Dermis microvascular lymphatic vessel endothelial cell (primary cell): ENCODE results near the gene CCND3. TPM values are rescaled to one million over a fixed set of nuclear protein-coding genes. Genes with fewer than 3 reads are reported as not detected.

Experiments
- DNase-seq, 2 donors: peaks; one replicate each; pipeline versions ENCODE4 v3.0.0 to v3.0.0-alpha.2; 2010; ENCODE audit warnings: low read depth in 2 of 2
- total RNA-seq: library from RNA; depleted of rRNA; stranded (reverse); fragments of >200 nt; gene quantifications from 2 replicates; pipeline ENCODE4 v1.2.1, GENCODE V29; 2014

The CCND3 gene
- 31.3 and 55.6 TPM in 2 replicates for total RNA-seq

DNA sequence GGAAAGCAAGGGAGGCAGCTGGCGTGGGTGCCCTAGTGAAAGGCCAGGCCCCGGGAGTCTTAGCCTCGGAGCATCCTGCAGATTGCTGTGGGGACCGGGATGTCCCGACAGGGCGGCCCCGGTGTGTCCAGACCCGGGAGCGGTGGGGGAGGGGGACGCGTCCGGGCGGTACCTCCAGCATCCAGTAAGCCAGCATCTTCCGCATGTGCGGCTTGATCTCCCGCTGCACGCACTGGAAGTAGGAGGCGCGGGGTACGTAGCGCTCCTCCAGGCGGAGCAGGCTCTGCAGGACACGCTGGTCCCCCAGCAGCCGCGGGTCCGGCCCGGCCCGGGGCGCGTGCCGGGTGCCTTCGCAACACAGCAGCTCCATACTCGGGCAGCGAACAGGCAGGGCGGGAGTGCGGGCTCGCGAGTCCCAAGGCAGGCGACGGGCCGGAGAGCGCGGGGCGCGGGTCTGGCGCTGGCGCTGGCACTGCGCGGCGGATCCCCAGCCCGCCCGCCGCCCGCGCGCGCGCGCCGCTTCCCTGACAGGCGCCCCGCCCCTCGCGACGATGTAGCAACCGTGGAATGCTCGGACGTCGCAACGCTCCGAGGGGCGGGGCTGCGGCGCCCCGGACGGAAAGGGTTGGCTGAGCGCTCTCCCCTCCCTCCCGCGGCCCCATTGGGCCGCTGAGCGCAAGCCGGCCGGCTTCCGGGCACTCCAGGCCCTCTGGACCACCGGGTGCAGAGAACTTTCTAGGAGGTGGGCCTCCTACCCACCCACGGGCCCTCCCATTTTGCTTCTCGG, at the start of gene CCND3:
Gene CCND3 (minus strand): TSS at position 529 of the 787 bp plus-strand sequence. CDS start 159 bp downstream, at position 370.
- peak; percentile 40 to 87 for DNase-seq

DNA sequence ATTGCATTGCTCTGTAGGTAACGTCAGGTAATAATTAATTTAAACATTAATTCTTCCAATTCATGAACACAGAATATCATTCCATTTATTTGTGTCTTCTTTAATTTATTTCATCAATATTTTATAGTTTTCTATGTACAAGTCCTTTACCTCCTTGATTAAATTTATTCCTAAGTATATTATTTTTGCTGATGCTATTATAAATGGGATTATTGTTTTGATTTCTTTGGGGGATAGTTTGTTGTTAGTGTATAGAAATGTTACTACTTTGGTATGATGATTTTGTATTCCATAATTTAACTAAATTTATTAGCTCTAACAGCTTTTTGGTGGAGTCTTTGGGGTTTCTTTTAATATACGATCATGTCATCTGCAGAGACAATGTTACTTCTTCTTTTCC, 44.7 kb upstream of the CCND3 start:
- no peak for DNase-seq

DNA sequence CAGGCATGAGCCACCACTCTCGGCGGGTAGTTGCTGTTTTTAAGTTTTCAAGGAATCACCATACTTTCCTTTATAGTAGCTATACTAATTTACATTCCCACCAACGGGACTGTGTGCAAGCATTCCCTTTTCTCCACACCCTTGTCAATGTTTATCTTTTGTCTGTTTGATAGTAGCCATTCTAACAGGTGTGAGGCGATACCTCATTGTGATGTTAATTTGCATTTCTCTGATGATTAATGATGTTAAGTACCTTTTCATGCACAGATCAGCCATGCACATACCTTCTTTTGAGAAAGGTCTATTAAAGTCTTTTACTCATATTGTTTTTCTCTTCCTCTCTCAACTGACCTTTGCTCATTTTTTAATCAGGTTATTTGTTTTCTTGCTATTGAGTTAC, 43.0 kb upstream of the CCND3 start:
- DNase-seq: no peak

DNA sequence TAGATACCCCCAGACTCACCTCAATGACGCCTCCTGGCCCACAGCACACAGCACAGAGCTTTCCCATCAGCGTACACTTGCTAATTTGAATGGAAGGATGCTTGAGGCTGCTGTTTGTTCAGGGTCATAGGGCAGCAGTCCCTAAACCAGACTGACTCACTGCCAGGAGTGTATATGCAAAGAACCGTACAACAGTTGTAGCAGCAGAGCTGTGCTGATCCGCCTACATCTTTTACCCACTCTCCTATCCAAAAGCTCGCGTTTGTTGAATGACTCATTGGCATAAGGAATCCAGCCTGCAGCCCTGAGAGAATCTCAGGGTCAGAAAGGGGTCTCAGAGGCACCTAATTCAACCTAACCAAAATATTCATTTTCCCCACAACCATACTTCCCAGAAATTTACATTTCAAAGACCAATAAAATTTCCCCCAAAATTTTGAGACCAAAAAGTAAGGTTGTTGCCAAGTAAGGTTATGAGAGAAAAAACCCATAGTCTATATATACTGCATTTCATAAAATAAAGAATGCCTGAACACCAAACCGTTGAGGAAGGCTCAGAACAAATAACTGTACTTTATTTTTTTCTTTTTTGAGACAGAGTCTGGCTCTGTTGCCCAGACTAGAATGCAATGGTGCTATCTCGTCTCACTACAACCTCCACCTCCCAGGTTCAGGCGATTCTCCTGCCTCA, 35.3 kb upstream of the CCND3 start:
- DNase-seq: no peak

DNA sequence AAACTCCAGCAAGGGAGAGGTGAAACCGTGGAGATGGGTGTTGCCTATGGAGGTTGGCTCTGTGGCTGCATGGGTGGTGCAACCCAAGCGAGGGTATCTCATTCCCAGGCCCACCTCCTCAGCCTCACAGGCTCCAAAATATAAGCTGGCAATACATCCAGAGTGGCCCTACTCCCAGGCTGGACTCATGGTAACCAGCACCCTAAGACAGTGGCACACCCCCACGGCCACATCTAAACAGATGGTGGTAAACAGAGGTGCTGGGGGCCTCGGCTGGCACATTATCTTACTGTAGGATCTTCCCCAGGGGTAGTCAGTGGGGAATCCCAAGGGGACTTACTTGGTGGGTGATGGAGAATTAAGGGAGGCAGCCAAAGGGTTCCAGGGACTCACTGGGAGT, 33.7 kb upstream of the CCND3 start:
- DNase-seq: no peak

DNA sequence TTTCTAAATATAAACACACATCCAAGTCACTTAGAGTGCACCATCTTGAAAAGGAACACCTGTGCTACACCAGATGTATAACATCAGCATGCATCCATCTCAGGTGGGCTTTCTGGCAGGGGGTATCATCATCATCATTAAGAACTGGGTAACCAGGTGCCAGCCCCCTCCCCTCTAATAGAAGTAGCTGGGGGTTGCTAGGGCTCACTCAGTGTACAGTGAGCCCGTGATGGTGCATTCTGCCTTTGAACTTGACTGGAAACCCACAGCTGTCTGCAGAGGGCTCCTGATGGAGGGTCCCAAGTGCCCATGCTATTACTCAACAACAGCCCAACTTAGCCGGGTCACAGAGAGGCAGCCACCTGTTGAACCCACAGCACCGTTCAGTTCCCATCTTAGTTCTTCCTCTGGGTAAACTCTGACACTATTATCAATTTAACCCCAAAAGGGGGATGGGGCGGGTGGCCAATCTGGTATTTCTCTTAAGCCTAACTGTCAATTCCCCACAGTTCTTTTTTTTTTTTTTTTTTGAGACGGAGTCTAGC, 32.7 kb upstream of the CCND3 start:
- DNase-seq: no peak

DNA sequence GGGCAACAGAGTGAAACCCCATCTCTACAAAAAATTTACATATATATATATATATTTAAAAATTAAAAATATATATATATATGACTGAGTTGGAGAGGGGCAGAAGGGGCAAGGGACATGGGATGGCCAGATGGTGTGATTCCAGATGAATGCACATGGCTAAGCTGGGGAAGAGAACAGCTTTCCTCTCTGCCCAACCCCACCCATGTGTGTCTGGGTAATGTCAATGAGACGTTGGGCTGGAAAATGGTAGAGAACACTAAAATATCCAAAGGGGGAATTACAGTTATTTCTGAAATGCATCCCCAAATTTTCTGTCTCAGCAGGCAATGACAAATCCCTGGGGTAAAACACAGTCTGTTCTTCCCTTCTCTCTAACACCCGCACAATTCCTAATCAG, 31.2 kb upstream of the CCND3 start:
- no peak for DNase-seq

DNA sequence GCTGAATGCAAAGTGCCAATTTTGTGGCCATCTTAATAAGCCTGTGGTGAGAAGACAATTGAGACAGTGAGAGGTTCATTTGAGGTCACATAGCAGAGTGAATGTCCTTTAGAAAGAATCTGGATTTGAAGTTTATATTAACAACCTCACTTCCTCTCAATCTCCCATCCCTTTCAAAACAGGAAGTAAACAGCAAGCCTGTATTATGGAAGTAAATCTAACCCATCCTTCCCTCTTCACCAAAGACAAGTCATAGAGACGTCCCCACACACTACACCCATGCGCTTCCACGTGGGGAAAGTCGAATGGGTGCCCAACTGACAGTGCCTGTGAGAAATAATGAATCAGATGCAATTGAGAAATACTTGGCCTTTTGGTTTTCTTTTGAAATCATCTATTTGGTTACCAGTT, 28.8 kb upstream of the CCND3 start:
- peak; percentile 16 to 25 for DNase-seq

DNA sequence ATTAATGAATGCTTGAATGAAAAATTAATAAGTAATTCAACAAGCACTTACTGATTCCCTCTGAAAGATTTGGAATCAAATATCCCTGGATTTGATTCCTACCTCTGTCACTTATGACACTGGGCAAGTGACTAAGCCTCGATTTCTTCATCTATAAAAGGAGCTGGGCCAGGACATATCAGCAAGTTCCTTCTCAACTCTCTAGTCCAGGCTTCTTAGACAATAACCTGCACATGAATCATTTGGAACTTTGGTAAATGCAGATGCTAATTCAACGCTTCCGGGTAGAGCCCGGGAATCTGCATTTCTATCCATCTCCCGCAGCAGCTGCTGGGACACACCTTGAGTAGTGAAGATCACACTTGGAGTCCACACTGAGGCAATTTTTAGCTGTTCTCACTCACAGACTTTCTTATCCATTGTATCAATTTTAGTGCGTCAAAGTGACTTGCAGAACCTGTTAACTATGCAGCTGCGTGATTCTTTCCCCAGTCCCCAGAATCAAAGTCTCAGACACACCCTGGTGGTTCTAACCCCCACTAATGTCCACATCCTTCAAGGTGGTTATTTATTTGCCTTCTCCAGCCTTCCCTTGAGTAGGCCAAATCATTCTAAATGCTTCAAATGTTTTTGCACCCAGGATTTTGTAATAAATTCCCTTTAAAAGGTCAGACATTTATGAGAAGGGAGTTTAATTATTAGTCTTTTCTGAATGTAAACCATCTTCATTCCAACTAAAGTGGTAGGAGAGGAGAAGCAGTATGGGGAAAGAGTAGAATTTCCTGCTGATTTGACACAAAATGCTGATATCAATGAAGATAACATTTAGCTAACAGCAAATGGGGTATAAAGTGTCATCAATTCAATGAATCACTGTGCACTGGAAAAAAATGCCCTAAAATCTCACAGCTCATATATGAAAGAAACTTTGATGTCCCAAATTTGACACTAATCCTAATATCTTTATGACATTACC, 26.0 kb upstream of the CCND3 start:
- DNase-seq: no peak

DNA sequence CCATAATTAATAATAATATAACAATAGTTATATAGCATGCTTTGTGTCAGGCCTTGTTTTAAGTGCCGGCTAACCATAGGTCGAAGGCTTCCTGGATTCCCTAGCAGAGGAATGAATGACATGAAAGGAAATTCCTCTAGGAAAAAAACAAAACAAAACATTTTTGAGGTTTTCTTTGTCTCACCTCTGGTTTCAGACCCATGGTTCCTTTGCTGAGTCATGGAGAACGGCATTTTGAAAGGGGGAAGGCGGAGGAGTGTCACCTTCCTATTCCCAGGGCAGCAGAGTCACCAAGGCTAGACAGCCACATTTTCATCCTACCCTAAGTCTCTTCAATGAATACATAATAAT, 25.3 kb upstream of the CCND3 start:
- DNase-seq: peak; percentile 22 to 73

DNA sequence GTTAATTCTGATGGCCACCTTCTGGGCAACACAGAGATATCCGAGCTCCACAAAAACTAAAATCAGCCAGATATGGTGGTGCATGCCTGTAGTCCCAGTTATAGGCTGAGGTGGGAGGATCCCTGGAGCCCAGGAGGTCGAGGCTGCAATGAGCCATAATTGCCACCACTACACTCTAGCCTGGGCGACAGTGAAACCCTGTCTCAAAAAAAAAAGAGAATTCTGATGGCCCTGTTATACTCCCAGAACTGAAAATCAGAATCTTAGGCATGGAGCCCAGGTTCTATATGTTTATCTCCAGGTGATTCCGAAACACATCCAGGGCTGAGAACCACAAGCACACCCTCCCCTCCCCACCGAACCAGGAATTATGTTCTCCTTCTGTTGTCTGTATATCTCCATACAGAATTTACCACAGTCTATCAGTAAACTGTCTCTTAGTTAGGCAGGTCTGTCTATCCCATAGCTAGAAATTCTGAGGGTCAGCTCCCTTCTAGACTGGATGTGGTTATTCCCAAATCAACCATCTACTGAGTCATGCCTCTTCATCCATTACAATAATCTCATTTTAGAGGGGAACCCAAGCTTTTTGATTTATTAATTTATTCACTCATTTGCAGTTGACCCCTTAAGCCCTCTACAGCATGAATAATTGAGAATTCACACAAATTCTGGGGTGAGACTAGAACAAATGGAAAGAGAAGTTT, 24.8 kb upstream of the CCND3 start:
- no peak for DNase-seq

DNA sequence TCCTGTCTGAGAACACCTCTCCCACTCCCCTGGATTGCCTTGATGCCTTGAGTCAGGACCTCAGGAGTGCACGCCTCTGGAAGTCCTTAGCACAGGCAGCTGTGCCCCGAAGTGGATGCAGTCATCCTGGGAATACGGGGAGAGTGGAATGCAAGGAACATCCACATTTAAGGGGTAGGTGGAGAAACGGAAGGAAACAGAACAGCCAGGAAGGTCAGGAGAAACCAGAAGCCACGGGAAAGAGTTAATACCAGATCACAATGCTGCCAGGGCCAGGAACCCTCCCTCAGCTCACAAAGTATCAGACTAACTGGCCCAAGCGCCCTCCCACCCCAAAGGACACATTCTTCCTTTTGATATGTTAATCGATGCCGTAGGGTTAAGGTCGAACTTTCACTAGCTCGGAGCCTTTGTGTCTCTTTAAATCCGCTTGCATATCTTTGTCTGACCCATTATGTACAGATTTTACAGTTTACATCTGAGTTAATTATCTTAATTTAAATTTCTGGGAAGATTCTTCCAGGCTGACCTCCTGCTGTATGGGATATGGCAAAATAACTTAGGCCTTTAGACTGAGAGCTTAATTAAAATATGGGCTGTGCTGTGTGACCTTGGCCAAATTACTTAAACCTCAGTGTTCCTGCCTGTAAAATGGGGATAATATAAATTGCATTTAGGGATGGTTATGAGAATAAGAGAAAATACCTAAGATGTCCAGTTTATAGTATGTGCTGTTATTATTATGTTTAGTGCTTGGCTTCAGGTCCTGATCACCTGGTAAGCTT, 24.0 kb upstream of the CCND3 start:
- DNase-seq: peak in 1 of 2 donors; percentile 42

DNA sequence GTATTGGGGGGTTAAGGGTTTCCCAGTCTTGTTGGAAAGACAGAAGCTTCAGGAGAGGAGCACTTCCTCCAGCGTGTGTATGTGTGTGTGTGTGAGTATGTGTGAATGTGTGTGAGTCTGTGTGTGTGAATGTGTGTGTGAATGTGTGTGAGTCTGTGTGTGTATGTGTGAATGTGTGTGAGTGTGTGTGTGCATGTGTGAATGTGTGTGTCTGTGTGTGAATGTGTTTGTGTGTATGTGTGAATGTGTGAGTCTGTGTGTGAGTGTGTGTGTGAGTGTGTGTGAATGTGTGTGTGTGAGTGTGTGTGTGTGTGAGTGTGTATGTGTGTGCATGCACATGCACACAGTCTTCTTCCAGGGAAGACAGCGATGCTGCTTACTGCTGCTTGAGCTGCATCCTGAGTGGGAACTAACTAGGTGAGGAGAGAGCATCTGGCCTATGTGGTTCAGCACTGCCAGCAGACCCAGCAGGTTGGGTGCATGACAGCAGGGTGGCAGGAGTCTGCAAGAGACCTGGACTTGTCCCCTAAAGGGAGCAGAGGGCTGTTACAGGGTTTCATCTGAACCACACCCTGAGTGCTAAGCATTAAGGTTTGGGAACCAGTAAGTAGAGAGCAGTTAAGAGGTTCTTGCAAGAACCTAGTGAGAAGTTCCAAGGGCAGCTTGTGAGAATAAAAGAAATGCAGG, 22.7 kb upstream of the CCND3 start:
- no peak for DNase-seq

DNA sequence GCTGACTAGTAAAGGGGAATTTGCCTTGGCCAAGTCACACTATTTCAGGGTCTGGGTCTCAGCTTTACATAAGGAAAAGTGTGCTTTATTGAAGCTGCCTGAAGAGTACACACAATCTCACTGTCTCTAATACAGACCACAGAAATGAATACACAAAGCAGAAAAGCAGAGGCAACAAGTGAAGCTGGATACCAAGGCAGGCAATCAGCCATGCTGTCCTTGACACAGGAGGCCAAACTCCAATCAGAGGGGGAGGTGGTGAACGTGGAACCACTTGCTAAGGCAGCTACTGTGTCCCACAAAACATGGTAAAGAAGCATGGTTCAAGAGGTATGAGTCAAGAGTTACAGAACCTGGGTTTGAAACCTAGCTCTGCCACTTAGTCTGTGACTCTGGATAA, 21.8 kb upstream of the CCND3 start:
- no peak for DNase-seq

DNA sequence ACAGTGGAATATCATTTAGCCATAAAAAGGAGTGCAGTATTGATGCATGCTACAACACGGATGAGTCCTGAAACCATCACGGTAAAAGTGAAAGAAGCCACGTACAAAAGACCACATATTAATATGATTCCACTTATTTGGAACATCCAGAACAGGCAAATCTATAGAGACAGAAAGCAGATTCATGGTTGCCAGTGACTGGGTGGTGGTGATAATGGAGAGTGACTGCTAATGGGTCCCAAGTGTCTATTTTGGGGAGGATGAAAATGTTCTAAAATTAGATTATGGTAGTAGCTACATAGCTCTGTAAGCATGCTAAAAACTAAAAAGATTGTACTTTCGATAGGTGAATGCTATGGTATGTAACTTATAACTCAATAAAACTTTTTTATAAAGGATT, 18.4 kb upstream of the CCND3 start:
- no peak for DNase-seq

DNA sequence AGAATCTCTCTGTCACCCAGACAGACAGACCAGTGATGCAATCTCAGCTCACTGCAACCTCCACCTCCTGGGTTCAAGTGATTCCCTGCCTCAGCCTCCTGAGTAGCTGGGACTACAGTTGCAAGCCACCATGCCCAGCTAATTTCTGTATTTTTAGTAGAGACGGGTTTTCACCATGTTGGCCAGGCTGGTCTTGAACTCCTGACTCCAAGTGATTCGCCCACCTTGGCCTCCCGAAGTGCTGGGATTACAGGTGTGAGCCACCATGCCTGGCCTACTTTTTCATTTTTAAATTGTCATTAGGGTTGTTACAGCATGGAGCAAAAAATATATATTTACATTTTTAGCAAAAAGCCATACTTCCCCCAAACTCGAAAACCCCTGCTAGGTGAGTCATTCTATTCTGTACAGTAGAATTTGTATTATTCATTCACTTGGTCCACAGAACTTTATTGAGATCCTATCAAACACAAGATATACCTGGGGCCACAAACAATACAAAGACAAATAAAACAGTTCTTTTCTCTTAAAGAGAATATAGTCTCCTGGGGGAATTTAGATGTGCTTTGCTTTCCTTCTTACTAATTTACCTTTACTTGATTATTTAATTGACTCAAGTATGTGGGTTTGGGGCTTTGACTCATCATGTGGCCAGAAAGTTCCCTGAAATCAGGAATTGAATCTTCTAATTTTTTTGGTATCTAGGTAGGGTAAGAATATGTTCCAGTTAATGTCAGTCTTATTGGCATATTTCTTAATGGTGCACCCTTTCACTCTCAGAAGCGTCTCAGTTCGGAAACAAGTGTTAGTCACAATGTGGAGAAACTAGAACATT, 16.6 kb upstream of the CCND3 start:
- no peak for DNase-seq

DNA sequence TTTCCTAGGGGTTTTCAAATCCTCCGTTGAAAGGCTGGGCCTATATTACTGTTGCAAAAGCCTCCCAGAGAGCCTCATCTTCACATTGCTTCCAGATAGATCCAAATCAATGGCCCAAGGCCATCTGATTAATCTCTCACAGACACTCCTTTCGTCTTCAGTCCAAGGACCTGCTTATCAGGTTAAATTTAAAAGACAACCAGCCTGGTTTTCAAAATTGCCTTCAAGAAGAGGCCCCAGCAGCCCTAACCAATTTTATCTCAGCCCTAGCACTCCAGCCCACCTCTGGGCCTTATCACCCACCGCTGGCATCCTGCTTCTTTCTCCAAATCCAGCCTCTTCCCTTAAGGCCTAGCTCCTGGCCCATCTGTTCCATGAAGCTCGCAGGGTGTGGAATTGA, 15.5 kb upstream of the CCND3 start:
- DNase-seq: no peak

DNA sequence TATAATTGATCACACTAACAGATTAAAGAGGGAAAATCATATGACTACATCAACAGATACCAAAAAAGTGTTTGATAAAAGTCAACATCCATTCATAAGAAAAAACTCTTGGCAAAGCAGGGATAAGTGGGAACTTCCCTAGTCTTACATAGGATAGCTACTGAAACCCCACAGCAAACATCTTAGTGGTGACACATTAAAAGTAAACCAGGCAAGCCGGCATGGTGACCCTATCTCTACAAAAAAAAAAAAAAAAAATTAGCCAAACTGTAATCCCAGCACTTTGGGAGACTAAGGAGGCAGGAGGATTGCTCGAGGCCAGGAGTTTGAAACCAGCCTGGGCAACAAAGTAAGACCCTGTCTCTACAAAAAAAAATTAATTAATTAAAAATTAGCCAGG, 13.8 kb upstream of the CCND3 start:
- DNase-seq: no peak

DNA sequence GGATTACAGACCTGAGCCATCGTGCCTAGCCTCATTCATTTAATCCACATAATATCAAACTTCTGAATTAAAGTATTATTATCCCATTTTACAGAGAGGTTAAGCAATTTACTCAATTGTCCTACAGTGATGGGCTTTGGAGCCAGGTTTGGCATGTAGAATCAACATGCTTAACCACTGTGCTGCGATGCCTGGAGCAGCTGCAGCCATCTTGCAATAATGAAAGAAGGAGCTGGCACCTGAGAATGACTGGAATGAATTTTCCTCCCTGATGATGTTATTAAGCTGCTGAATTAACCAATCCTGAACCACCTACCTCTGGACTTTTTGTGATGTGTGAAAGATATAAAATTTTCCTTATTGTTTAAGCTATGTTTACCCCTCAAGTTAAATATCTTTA, 13.1 kb upstream of the CCND3 start:
- DNase-seq: no peak
